GM21825 (cell line): ENCODE measurements around the gene FAM204A.

Source experiments
- ATAC-seq: cut with Tn5 transposase; IDR thresholded peaks from one replicate; pipeline ENCODE4 v1.9.1; 2021; ENCODE audit warnings: mild to moderate bottlenecking, moderate library complexity; ENCODE audit not compliant: unreplicated experiment

Gene FAM204A

GRCh38 chr10:118282670-118283069 lies 59.5 kb downstream of the FAM204A start:
- no peak for ATAC-seq

GRCh38 chr10:118278649-118279048 lies 63.5 kb downstream of the FAM204A start:
- no peak for ATAC-seq

GRCh38 chr10:118277871-118278270 lies 64.3 kb downstream of the FAM204A start:
- no peak for ATAC-seq

GRCh38 chr10:118276727-118277126 lies 65.4 kb downstream of the FAM204A start:
- ATAC-seq, result no peak

GRCh38 chr10:118276204-118276603 lies 65.9 kb downstream of the FAM204A start:
- no peak for ATAC-seq

- ATAC-seq, result no peak
Measured at GRCh38 chr10:118273662-118274061, 68.5 kb downstream of the FAM204A start.

- no peak for ATAC-seq
Measured at GRCh38 chr10:118272767-118273166, 69.4 kb downstream of the FAM204A start.

- ATAC-seq, result no peak
Measured at GRCh38 chr10:118272149-118272721, 69.9 kb downstream of the FAM204A start.

GRCh38 chr10:118271671-118272070 lies 70.5 kb downstream of the FAM204A start:
- ATAC-seq, result no peak

GRCh38 chr10:118266098-118266748 lies 75.9 kb downstream of the FAM204A start:
- no peak for ATAC-seq

GRCh38 chr10:118264838-118265470 lies 77.2 kb downstream of the FAM204A start:
- no peak for ATAC-seq

- no peak for ATAC-seq
Measured at GRCh38 chr10:118264252-118264651, 77.9 kb downstream of the FAM204A start.

GRCh38 chr10:118262538-118262937 lies 79.6 kb downstream of the FAM204A start:
- ATAC-seq, result no peak

GRCh38 chr10:118259288-118259906 lies 82.7 kb downstream of the FAM204A start:
- ATAC-seq, result no peak

GRCh38 chr10:118258285-118258684 lies 83.8 kb downstream of the FAM204A start:
- ATAC-seq, result no peak

GRCh38 chr10:118256825-118257570 lies 85.1 kb downstream of the FAM204A start:
- no peak for ATAC-seq

GRCh38 chr10:118256209-118256608 lies 85.9 kb downstream of the FAM204A start:
- no peak for ATAC-seq

- ATAC-seq, result no peak
Measured at GRCh38 chr10:118255355-118255754, 86.8 kb downstream of the FAM204A start.

GRCh38 chr10:118254654-118255053 lies 87.5 kb downstream of the FAM204A start:
- no peak for ATAC-seq

- no peak for ATAC-seq
Measured at GRCh38 chr10:118253397-118253796, 88.7 kb downstream of the FAM204A start.

GRCh38 chr10:118251791-118252190 lies 90.3 kb downstream of the FAM204A start:
- no peak for ATAC-seq
